GM23248 (cell line): Measurements from ENCODE around the gene ZNF853.

Experiments used
- EZH2 ChIP-seq: fragments of 200-600 bp; sonication (generic); IDR thresholded peaks from 2 replicates; pipeline ENCODE4 v1.6.1; 2018; ENCODE audit warnings: antibody characterized with exemption, mild to moderate bottlenecking; ENCODE audit not compliant: insufficient read depth, poor library complexity, severe bottlenecking
- EZH2phosphoT487 ChIP-seq: fragments of 200-600 bp; sonication (generic); IDR thresholded peaks from 2 replicates; pipeline ENCODE4 v1.6.1; 2018; ENCODE audit warnings: antibody characterized with exemption, moderate library complexity, mild to moderate bottlenecking, low read depth; ENCODE audit not compliant: insufficient read depth

DNA sequence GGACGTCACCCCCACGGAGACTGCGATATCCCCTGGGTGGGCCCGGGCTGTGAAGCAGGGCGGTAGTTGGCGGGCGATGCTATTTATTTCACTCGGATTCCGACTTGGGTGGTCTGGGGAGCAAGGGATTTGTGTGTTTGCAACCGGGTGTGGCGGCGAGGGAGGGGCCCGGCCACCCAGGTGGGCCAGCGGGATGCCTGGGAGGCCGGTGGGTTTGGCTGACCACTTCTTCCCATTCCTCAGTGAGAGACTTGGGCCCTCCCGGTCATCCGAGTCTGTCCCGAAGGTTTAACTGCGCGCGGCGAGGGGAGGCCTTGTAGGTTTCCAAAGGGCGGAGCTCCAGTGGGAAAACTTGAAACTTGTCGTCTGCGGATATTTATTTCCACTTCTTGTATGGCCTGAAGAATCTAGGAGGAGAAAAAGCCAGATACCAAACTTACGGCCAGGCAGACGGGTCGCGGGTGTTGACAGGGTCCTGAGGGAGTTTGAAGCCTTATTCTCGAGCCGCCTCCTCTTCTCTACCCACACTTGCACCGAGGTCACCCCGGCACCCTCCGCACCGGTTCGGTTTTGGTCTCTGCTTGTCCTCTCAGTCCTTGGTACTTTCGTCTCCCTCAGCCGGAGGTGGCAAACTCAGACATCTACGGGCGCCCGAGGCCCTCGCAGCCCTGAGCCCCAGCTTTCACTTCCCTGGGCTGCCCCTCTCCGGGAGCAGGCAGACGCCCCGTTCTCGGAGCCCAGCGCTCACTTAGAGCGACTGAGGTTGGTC, 39.6 kb downstream of the ZNF853 start:
- TF ChIP-seq EZH2 (no peak), EZH2phosphoT487 (no peak)
